Retina (tissue), 1 donor: ENCODE measurements around the gene POPDC3.
"Not testable (repeated sequence)": the region's sequence is repeated elsewhere in the genome, so short reads cannot be mapped to it uniquely, and the experiment has no call there.

Experiments used
- DNase-seq: peaks from one replicate; pipeline ENCODE4 v3.0.0-alpha.2; 2016

The POPDC3 gene, protein sequence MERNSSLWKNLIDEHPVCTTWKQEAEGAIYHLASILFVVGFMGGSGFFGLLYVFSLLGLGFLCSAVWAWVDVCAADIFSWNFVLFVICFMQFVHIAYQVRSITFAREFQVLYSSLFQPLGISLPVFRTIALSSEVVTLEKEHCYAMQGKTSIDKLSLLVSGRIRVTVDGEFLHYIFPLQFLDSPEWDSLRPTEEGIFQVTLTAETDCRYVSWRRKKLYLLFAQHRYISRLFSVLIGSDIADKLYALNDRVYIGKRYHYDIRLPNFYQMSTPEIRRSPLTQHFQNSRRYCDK

DNA sequence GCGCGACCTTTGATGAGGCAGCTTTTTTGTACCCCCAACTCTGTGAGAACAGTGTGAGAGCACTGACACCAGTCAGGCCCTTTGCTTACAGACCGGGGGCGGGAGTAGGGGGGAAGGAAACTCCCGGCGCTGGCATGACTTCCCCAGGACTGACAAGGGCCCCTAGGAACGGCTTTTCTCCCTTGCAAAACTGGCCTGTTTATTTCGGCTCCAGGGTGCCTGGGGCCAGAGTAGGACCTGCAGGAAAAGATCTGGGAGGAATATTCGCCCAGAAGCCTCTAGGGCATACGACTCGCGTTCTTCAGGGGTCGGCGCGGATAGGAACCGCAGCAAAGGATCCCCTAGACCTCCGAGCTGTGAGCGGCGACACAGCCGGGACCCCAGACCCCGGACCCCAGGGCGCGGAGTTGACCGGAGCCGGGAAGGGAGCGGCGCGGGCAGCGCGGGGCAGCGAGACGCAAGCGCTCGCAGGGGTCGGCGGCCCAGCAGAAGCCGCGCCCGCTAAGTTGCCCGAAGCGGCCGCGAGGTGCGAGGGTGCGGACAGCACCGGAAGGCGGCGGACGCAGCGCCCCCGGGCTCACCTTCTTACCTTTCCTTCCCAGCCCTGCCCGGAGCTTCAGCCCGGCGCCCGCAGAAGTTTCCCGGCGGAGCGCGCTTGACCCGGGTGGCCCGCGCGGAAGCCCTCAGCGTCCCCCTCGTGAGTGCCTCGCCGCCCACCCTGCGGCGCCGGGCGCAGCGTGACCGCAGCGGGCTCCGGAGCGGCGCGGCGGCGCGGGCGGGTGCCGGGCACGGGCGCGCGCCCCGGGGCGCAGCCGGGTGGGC, at the start of gene POPDC3:
Gene POPDC3, minus strand, starts transcription at position 771 of the 822 bp plus-strand sequence. CDS start 18,105 bp downstream, outside the sequence.
- DNase-seq, result peak; percentile 87

DNA sequence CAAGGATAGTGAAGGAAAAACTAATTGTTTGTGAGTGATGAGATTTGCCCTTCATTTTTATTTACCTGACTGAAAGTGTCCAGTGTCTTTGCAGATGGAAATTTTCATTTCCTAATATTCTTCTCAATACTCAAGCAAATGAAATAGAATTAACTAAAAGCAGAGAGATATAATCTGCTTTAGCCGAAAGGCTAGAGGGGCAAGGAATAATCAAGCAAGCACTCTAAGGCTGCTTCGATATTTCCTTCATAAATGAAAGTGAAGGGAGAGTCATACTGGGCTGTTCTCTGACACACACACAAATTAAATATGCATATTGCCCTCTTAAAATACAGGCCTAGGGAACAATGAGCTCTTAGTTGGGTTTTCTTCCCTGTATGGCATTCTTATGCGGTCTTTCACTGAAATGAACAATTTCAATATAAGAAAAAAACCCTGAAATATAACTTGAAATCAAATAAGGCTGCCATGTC, 47.5 kb upstream of the POPDC3 start:
- no peak for DNase-seq

DNA sequence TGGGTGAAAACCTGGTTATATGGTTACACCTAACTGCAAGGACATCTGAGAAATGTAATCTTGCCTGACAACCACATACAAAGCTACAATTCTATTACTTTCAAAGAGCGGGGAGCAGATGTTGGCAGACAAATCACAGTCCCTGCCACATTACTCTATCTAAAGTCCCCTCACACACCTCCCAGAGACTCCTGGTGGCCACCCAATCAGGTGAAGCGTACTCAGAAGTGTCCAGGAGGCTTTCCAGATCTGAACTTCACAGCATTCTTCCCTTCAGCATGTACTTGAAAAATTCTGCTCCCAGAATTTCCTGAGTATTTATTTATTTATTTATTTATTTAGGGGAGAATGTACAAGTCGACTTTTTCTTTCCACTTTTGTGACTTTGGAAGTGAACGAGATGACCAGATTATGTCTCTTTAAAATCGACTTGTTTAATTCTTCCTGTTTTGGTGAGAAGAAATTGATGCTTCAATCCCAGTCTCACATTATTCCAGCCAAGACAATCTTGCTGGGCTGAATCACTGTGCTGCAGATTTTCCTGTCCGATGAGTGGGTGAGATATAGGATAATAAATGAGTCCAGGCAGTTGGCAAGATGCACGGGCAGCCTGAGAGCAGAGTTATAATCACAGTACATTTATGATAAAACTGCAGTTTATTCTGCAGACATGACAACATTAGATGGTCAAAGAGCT, 46.9 kb upstream of the POPDC3 start:
- DNase-seq, result no peak

DNA sequence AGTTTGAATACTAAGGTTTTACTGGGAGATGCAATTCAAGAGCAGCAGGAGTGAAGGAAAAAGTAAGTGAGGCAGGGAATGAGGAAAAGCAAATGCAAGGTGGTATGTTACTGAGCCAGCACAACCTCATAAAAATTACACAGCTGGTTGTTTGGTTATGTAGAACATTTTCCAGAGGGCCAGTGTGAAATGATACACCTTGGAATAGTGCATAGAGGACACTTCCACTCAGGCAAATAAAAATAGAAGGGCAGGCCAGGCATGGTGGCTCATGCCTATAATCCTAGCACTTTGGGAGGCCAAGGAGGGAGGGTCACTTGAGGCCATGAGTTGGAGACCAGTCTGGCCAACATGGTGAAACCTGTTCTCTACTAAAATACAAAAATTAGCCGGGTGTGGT, 43.4 kb upstream of the POPDC3 start:
- no peak for DNase-seq

DNA sequence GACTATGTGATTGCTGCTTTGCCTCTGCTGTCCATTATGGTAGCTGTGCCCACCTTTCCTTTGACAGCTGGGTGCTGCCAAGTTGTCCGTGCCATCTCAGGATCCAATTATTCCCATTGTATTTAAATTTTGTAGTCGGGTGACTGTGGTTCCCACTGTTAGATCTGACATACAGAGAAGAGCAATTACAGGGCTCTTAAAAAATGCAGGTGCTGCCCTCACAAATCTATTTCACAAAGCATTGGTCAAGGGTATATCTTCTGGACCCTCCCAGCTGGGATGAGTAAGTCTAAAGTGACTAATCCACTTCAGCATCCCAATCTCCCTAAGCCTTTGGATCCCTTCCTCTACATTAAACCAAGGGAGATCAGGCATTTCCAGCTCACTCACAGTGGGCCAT, 41.4 kb upstream of the POPDC3 start:
- DNase-seq, result not testable (repeated sequence)

DNA sequence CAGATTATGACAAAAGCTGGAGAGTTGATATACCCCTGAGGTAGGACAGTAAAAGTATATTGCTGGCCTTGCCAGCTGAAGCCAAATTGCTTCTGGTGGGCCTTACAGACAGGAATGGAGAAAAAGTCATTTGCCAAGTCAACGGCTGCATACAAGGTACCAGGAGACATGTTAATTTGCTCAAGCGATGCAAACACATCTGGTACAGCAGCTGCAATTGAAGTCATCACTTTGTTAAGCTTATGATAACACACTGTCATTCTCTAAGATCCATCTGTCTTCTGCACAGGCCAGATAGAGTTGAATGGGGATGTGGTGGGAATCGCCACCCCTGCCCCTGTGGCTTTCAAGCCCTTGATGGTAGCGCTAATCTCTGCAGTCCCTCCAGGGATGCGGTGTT, 40.4 kb upstream of the POPDC3 start:
- no peak for DNase-seq

DNA sequence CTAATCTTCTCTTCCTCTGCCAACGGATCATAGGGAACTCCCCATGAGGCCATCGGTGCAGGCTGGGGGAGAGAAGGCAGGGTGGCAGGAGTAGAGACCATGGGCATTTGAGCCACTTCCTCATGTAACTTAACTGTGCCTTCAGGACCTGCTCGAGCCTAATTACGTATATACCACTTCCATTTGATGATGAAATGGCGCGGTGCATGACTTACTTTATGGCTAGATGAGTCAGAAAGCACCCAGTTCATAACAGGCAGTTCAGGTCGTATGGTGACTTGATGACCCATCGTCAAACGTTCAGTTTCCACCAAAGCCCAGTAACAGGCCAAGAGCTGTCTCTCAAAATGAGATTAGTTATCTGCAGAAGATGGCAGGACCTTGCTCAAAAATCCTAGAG, 39.4 kb upstream of the POPDC3 start:
- DNase-seq, result not testable (repeated sequence)

DNA sequence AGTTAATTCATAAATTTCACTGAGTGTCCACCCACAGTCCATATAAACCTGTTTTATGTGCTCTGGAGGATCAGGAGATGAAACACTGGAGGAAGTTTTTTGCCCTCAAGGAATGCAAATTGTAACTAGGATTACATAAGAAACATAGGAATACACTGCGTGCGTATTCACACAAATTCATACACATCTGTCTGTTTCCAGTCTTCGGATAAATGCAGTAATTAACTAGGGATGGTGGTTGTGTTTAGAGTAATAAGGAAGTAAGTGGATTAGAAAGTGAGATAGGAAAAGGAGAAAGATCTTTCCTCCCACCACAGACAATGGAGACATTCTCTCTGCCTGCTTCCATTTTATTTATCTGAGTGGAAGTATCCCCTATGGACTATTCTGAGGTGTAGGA, 35.7 kb upstream of the POPDC3 start:
- DNase-seq, result no peak

DNA sequence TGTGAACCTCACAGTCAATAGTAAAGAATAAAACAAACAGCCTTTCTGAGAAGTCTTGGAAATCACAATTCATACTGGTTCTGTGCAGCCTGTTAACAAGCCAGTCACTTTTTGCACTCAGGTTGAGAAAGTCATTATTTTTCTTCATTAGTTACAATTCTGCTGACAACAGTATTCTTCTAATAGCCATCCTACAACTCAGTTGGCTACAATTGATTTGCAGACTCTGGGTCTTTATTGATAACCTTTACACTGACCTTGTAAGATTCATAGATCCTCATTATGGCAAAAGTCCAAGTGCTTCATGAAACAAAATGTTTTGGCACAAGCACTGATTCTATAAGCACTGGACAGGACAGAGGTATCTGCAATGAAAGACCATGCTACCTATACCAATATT, 34.9 kb upstream of the POPDC3 start:
- no peak for DNase-seq

DNA sequence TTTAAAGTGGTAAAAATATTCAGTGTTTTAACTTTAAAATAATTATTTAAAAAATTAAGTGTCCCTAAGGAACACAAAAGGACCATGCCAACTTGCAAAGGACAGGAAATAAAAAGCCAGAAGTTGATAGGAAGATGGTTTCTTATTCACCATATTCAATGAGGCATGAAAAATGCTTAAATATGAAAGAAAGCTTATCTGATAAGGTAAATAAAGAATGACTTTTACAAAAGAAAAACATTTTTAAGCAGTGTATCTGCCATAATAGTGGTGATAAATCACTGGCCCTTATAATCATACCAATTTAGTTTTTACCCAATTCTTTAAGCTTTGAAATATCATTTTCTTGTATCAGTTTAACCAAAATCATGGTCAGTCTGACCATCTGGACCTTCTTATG, 33.5 kb upstream of the POPDC3 start:
- DNase-seq, result no peak

DNA sequence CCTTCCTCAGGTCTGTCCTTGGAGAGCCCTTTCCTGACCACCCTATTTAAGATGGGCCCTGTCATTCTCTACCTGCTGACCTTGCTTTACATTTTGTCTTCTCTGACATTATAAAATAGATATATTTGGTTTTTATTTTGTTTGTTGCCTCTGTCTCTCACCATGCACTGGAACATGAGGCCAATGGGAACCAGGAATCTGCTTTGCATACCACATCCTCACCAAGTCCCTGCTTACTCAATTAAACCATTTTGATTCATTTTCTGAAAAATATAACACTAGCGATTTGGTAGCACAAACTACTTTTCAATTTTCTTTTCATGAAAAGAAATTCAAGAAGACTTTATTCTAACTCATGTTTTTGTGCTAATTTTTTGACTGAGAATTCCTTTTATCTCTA, 32.8 kb upstream of the POPDC3 start:
- DNase-seq, result no peak

DNA sequence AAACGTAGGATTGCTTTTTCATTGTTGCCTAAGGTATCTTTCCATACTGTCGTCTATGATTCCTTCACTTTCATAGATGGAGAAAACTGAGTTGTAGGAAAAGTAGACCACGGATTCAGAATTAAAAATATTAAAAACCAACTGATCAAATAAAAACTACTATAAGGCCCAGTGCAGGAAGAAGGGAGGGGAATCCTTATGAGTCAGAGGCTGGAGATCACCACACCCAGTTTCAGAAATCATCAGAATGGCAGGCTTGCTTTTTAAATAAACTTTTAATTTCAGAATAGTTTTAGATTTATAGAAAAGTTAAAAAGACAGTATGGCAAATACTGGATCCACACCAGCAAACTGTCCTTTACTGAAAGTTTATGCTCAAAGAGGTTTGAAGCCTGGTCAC, 32.0 kb upstream of the POPDC3 start:
- no peak for DNase-seq

DNA sequence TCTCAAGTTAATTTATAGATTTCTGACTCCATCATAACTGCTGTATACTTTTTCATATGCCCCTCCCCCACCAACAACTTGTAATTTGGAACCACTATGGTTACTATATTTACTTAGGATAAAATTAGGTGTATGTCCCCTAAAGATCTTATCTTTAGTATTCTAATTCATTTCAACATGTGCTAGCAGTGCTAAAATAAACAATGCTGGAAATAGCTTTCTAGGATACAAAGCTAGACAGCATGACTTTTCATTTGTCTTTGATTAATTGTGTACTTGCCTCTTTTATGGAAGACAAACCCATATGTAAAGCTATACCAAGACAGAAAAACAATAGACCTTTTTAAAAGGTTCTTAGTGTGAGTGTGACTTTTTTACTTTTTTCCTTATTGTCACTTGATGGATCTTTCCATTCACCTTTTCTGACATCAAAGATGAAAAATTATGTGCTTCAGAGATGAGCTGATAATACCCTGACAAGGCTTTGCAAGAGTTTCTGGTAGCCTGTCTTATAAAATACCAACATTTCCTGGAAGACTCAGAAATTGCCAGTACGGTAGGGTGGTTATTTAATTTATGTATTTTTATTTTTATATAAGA, 31.2 kb upstream of the POPDC3 start:
- no peak for DNase-seq

DNA sequence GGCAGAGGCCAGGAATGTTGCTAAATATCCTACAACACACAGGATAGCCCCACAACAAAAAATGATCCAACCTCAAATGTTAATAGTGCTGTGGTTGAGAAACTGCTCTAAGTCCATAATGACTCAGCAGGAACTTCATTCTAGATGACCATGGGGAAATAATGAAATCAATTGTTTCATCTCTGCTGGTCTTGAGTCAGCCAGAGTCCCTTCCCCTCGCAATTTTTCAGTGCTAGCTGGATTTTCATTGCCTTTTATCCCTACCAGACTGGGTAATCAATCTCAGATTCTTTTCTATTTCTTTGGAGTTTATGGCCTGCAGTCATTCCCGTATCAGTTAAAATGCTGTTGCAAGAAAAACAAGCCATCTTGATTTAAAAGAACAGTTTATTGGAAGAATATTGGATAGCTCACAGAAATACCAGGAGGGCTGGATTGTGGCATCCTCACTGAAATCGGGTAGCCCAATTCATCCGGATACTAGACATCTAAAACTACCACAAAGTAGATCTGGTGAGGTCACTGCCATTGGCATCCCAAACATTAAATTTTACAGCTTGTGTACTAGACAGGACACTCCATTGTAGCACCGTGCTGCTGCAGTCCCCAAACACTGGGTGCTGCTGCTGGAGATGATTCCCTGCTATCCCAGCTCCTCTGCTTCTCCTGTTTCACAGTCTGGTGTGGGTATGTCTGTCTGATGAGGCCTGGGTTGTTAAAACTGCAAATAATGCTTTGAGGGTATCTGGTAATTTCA, 30.3 kb upstream of the POPDC3 start:
- no peak for DNase-seq

DNA sequence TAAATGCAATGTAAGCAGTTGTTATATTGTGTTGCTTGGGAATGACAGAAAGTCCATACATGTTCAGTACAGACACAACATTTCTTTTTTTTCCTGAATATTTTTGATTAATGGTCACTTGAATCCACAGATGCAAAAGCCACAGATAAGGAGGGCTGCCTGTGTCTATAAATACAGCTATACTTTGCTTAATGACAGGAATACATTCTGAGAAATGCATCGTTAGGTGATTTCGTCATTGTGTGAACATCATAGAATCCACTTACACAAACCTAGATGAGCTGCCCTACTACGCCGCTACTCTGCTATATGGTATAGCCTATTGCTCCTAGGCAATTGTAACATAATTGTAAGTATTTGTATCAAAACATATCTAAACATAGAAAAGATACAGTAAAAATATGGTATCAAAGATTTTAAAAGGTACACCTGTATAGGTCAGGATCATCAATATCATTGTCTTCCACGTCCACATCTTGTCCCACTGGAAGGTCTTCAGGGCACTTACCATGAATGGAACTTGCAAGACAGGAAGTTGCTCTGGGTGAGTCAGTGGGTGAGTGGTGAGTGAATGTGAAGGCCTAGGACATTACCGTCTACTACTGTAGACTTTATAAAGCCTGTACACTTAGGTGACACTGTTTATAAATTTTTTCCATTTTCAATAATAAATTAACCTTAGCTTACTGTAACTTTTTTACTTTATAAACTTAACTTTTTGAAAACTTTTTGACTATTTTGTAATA, 27.9 kb upstream of the POPDC3 start:
- no peak for DNase-seq

DNA sequence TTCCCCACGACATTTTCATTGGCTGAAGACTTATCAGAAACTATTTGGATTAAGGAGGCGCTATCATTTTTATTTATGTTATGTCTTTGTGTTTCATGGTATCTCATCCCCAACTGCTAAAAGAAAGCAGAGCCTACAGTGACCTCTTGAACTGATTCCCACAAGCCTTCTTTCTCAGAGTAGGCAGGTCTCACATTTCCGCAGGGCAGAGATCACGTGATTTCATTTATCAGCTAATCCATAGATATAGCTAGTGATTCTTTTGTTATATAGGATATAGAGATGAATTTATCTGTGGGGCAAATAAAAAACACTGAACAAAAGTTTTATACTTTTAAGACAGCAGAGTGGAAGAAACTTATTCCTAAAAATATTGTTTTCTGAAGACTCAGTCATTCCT, 25.0 kb upstream of the POPDC3 start:
- DNase-seq, result no peak

DNA sequence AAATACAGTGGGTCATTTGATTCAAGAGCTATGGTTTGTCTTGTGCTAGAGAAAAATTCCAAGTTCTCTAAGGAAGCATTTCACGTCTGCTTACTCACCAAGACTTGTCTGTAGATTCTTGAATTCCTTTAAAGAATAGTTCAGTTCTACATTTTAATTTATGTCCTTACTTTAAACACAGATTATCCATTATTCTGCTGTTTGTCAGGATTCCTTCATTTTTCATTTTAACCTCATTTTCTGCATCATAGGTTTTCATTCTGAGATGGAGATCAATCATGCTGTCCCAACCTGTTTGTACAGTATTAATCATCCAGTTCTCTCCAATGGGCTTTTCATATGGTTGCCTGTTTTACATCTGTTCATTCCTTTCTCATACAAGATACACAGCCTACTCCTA, 24.5 kb upstream of the POPDC3 start:
- no peak for DNase-seq

DNA sequence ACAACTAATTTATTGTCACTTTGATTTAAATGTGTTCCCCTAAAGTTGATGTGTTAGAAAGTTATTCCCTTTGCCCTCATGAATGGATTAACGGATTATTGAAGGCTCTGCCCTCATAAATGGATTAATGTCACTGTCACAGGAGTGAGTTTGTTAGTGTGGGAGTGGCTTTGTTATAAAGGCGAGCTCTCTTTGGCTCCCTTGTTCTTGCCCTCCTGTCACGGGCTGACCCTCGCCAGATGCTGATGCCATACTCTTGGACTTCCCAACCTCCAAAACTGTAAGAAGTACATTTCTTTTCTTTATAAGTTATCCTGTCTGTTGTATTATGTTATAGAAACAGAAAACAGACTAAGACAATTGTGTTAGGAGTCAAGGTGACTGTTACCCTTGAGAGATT, 22.7 kb upstream of the POPDC3 start:
- no peak for DNase-seq

DNA sequence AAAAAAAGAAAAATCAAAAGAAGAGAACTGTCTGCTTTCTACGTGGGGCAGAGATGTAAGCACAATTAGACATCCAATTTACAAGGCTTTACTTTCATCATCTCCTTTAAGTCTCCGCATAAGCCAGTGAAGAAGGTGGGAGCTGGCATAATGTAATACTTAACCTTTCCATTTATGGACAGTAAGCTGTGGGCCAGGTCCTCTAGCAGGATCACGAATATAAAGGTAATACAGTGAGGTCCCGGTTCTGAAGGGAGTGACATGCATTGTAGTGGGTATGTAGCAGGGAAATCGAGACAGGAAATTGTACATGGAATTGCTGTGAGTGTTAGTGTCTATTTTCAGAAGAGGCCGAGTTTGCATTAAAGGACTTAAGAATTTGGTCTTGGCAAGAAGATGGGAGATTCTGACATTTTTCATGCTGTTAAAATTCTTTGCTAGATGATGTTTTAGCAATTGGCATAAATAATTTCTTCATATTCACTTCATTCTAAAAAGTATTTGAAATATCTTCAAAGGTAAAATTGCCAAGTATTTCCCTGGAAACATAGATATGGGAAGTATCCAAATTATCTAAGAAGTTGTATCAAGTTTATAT, 20.4 kb upstream of the POPDC3 start:
- no peak for DNase-seq

DNA sequence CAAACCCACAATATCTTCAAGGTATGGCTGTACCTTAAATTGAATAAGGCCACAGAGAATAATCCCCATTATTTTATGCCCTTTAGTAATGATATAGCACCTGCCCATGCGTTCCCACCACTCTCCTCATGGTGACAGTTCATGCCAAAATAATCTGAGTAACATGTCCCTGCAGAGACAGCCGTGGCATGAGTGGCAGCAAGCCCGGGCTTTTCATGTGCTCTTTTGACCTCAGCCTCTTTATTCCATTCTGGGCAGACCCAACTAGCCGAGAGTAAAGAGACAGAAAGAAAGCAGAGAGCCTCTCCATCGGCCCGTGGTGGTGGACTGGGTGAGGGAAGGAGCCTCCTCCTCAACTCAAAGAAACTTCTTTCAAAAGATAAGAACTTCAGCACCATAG, 19.9 kb upstream of the POPDC3 start:
- DNase-seq, result no peak

DNA sequence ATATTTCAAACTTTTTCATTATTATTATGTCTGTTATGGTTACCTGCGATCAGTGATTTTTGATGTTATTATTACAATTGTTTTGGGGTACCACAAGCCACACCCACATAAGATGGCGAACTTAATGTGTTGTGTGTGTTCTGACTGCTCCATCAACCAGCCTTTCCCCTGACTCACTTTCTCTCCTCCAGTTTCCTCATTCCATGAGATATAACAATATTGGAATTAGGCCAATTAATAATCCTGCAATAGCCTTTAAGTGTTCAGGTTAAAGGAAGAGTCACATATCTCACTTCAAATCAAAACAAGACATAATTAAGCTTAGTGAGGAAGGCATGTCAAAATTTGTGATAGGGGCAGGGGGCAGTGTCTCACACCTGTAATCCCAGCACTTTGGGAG, 16.3 kb upstream of the POPDC3 start:
- DNase-seq, result no peak
